Right ventricle myocardium superior (tissue), 1 donor: ENCODE results near the gene SOS1. TPM values are rescaled to one million over a fixed set of nuclear protein-coding genes. Genes with fewer than 3 reads are reported as not detected.
A peak's percentile ranks its signal among the peaks of the same experiment; 100 is the strongest.
"Not testable (repeated sequence)": the region's sequence is repeated elsewhere in the genome, so short reads cannot be mapped to it uniquely, and the experiment has no call there.

Experiments
- ATAC-seq: fragments of 200-7000 bp; cut with Tn5 transposase; one replicate; pipeline ENCODE4 v1.9.1; 2020; ENCODE audit warnings: mild to moderate bottlenecking; ENCODE audit not compliant: poor library complexity
- DNase-seq: peaks from one replicate; pipeline ENCODE4 v3.0.0-alpha.2; 2020
- intact Hi-C: fragments of 100-400 bp; cut with DNase I; formaldehyde crosslinking; loops from one replicate; pipeline ENCODE4 v1.11.2; 2022
- total RNA-seq: library from RNA; stranded (reverse); fragmentation: NEBNext Ultra II Directional; extraction: Animal tissue kit (Norgen Biotek cat#: 25700); gene quantifications from one replicate; pipeline ENCODE4 v1.2.1, GENCODE V29; 2021
- donor health status: DM: no; HTN: yes; CAD: no; lungs with severe emphysema.

The SOS1 gene
- total RNA-seq, 1 donor from 2014 or later: 24.2 TPM

GRCh38 chr2:39062320-39062719 is 58.5 kb downstream of the SOS1 start:
- DNase-seq (no peak), ATAC-seq (no peak)
- intact Hi-C loops: loop anchor here (5.0 kb wide), 1 partner anchor 55 kb away; no protein-coding TSS in a partner anchor

- intact Hi-C loops: loop anchor here (5.0 kb wide), 1 partner anchor 56 kb away; no protein-coding TSS in a partner anchor
- DNase-seq: no peak
- no peak for ATAC-seq
Measured at GRCh38 chr2:39061280-39061679, 59.6 kb downstream of the SOS1 start.

- DNase-seq (no peak), ATAC-seq (peak; percentile 36)
- intact Hi-C loops: loop anchor here (2.0 kb wide), 1 partner anchor 169 kb away; no protein-coding TSS in a partner anchor
Measured at GRCh38 chr2:39059366-39059952, 61.4 kb downstream of the SOS1 start.

- ATAC-seq: no peak
- no peak for DNase-seq
- intact Hi-C loops: loop anchor here (2.0 kb wide), 1 partner anchor 171 kb away; no protein-coding TSS in a partner anchor
Measured at GRCh38 chr2:39058101-39058500, 62.8 kb downstream of the SOS1 start.

- DNase-seq, ATAC-seq, intact Hi-C loops: not testable (repeated sequence)
Measured at GRCh38 chr2:39052665-39053064, 68.2 kb downstream of the SOS1 start.

- ATAC-seq (no peak), DNase-seq (no peak)
- intact Hi-C loops: no loop called here
Measured at GRCh38 chr2:39050109-39050508, 70.7 kb downstream of the SOS1 start.

GRCh38 chr2:39039072-39039471 is 81.8 kb downstream of the SOS1 start:
- DNase-seq: no peak
- no peak for ATAC-seq
- intact Hi-C loops: no loop called here

GRCh38 chr2:39033980-39034379 is 86.9 kb downstream of the SOS1 start:
- ATAC-seq: no peak
- intact Hi-C loops: no loop called here

GRCh38 chr2:39027421-39027820 is 93.4 kb downstream of the SOS1 start:
- ATAC-seq (no peak), DNase-seq (no peak)
- intact Hi-C loops: no loop called here

More at GRCh38 chr2:39033980-39034379, 86.9 kb downstream of the SOS1 start:
- DNase-seq: no peak

- ATAC-seq (no peak), DNase-seq (no peak)
- intact Hi-C loops: no loop called here
Measured at GRCh38 chr2:39024833-39025232, 96.0 kb downstream of the SOS1 start.

- intact Hi-C loops: no loop called here
- DNase-seq (no peak), ATAC-seq (no peak)
Measured at GRCh38 chr2:39023649-39024048, 97.2 kb downstream of the SOS1 start.

GRCh38 chr2:39022642-39023235 is 98.1 kb downstream of the SOS1 start:
- ATAC-seq: no peak

GRCh38 chr2:39020383-39020782 is 100.5 kb downstream of the SOS1 start:
- DNase-seq: no peak
- intact Hi-C loops: no loop called here

More at GRCh38 chr2:39022642-39023235, 98.1 kb downstream of the SOS1 start:
- DNase-seq: no peak
- intact Hi-C loops: no loop called here

GRCh38 chr2:39018638-39019037 is 102.2 kb downstream of the SOS1 start:
- ATAC-seq: no peak
- intact Hi-C loops: no loop called here

More at GRCh38 chr2:39020383-39020782, 100.5 kb downstream of the SOS1 start:
- ATAC-seq: no peak

GRCh38 chr2:39017334-39017733 is 103.5 kb downstream of the SOS1 start:
- ATAC-seq (no peak), DNase-seq (no peak)
- intact Hi-C loops: no loop called here

More at GRCh38 chr2:39018638-39019037, 102.2 kb downstream of the SOS1 start:
- DNase-seq: no peak

GRCh38 chr2:39015424-39015823 is 105.4 kb downstream of the SOS1 start:
- intact Hi-C loops: no loop called here
- ATAC-seq (no peak), DNase-seq (no peak)

GRCh38 chr2:39013871-39014270 is 107.0 kb downstream of the SOS1 start:
- ATAC-seq: no peak
- no peak for DNase-seq
- intact Hi-C loops: no loop called here

GRCh38 chr2:39008665-39009064 is 112.2 kb downstream of the SOS1 start:
- DNase-seq (no peak), ATAC-seq (no peak)
- intact Hi-C loops: no loop called here

GRCh38 chr2:39007875-39008504 is 112.9 kb downstream of the SOS1 start:
- ATAC-seq (no peak), DNase-seq (no peak)
- intact Hi-C loops: no loop called here

- intact Hi-C loops: no loop called here
- DNase-seq: no peak
- peak; percentile 68 for ATAC-seq
Measured at GRCh38 chr2:39000552-39000951, 120.3 kb downstream of the SOS1 start.
